GM23248 (cell line): Measurements from ENCODE around the gene FBXW7. TPM values are rescaled to one million over a fixed set of nuclear protein-coding genes. Genes with fewer than 3 reads are reported as not detected.

Experiments
- DNase-seq: peaks from one replicate; pipeline ENCODE4 v3.0.0-alpha.2; 2015
- H2AFZ ChIP-seq: fragments of 200-600 bp; sonication (generic); 2 replicates; pipeline ENCODE4 v1.6.1; 2016; ENCODE audit warnings: antibody characterized with exemption
- H3F3A ChIP-seq: fragments of 200-600 bp; sonication (generic); 2 replicates; pipeline ENCODE4 v1.6.1; 2016; ENCODE audit warnings: mild to moderate bottlenecking, antibody characterized with exemption, mixed run types; ENCODE audit not compliant: insufficient read depth
- H3K27ac ChIP-seq: fragments of 200-600 bp; sonication (generic); 2 replicates; pipeline ENCODE4 v1.5.1; 2016; ENCODE audit warnings: mild to moderate bottlenecking
- H3K27me3 ChIP-seq: fragments of 200-600 bp; sonication (generic); replicated peaks from 2 replicates; pipeline ENCODE4 v1.6.1; 2016; ENCODE audit warnings: mild to moderate bottlenecking; ENCODE audit not compliant: insufficient read depth
- H3K36me3 ChIP-seq: fragments of 200-600 bp; sonication (generic); 2 replicates; pipeline ENCODE4 v1.6.1; 2016; ENCODE audit warnings: low read depth, mild to moderate bottlenecking
- H3K4me1 ChIP-seq: fragments of 200-600 bp; sonication (generic); 2 replicates; pipeline ENCODE4 v1.6.1; 2016; ENCODE audit warnings: mild to moderate bottlenecking; ENCODE audit not compliant: insufficient read depth
- H3K4me2 ChIP-seq: fragments of 200-600 bp; sonication (generic); one replicate; pipeline ENCODE4 v1.6.1; 2016; ENCODE audit warnings: mild to moderate bottlenecking; ENCODE audit not compliant: unreplicated experiment
- H3K4me3 ChIP-seq: fragments of 200-600 bp; sonication (generic); 2 replicates; pipeline ENCODE4 v1.5.1; 2016; ENCODE audit warnings: mild to moderate bottlenecking
- H3K79me2 ChIP-seq: fragments of 200-600 bp; sonication (generic); 2 replicates; pipeline ENCODE4 v1.6.1; 2016; ENCODE audit warnings: mild to moderate bottlenecking; ENCODE audit not compliant: insufficient read depth
- H3K9ac ChIP-seq: fragments of 200-600 bp; sonication (generic); 2 replicates; pipeline ENCODE4 v1.6.1; 2016; ENCODE audit warnings: mild to moderate bottlenecking
- H3K9me2 ChIP-seq: fragments of 200-600 bp; sonication (generic); 2 replicates; pipeline ENCODE4 v1.6.1; 2016; ENCODE audit warnings: mixed run types, mild to moderate bottlenecking, moderate library complexity; ENCODE audit not compliant: insufficient read depth
- H3K9me3 ChIP-seq: fragments of 200-600 bp; sonication (generic); one replicate; pipeline ENCODE4 v1.6.1; 2017; ENCODE audit warnings: low read depth
- H4K20me1 ChIP-seq: fragments of 200-600 bp; sonication (generic); 2 replicates; pipeline ENCODE4 v1.6.0; 2016; ENCODE audit not compliant: insufficient read depth
- EZH2 ChIP-seq: fragments of 200-600 bp; sonication (generic); IDR thresholded peaks from 2 replicates; pipeline ENCODE4 v1.6.1; 2018; ENCODE audit warnings: antibody characterized with exemption, mild to moderate bottlenecking; ENCODE audit not compliant: insufficient read depth, poor library complexity, severe bottlenecking
- EZH2phosphoT487 ChIP-seq: fragments of 200-600 bp; sonication (generic); IDR thresholded peaks from 2 replicates; pipeline ENCODE4 v1.6.1; 2018; ENCODE audit warnings: antibody characterized with exemption, moderate library complexity, mild to moderate bottlenecking, low read depth; ENCODE audit not compliant: insufficient read depth
- WGBS, 2 experiments: methylation state at CpG; one replicate each; pipeline ENCODE4 v1.1.6; 2015 to 2017; ENCODE audit warnings: low lambda C conversion rate in 2 of 2, low coverage in 1 of 2; ENCODE audit errors: missing lambda C conversion rate in 2 of 2; 5-methylcytosine and 5-hydroxymethylcytosine counted together
- in situ Hi-C: fragments of 300-500 bp; cut with MboI; formaldehyde crosslinking; loops from 2 replicates; pipeline ENCODE4 v1.15.0; 2020
- polyA plus RNA-seq: library from polyadenylated mRNA; unstranded; fragments of >200 nt; fragmentation: Nextera tagmentation; extraction: Ambion mirVana; gene quantifications from 2 replicates; pipeline ENCODE4 v1.2.1, GENCODE V29; 2016
- total RNA-seq: library from RNA; depleted of rRNA; stranded (reverse); fragments of >200 nt; shearing (Covaris generic); gene quantifications from 2 replicates; pipeline ENCODE4 v1.2.3, GENCODE V29; 2014

Gene FBXW7
- total and polyA plus RNA-seq, 2 experiments from 2014 or later, result 8.8 to 29.0 TPM

- in situ Hi-C loops, result loop anchor here (25.0 kb wide), 1 partner anchor 1027 kb away; no protein-coding TSS in a partner anchor
- H3K4me1 ChIP-seq, result no peaks in the 10 kb centered on the region
- no peaks in the 10 kb centered on the region for H3K9me3 ChIP-seq
- no peak overlapping the region for H2AFZ ChIP-seq
- H3K79me2 ChIP-seq, result peaks cover 57% of the 10 kb centered on the region
- no peaks in the 10 kb centered on the region for H4K20me1 ChIP-seq
- no peaks in the 10 kb centered on the region for H3K9me2 ChIP-seq
- no peak overlapping the region for H3K9ac ChIP-seq
- H3F3A ChIP-seq, result peaks cover 6% of the 10 kb centered on the region; the same call in 1 of the 2 replicates
- H3K27ac ChIP-seq, result no peak overlapping the region
- H3K36me3 ChIP-seq, result no peaks in the 10 kb centered on the region
- no peaks in the 10 kb centered on the region for H3K27me3 ChIP-seq
- WGBS, 2 experiments, result 94 to 96% methylated on average over 2 of the region's 2 CpGs
- TF ChIP-seq EZH2phosphoT487 (no peak), EZH2 (no peak)
- no peak overlapping the region for H3K4me2 ChIP-seq
- DNase-seq, result no peak
- no peak overlapping the region for H3K4me3 ChIP-seq
These were observed 146.5 kb downstream of the FBXW7 start for GRCh38 chr4:152389359-152389758.

GRCh38 chr4:152385551-152385950 lies 150.3 kb downstream of the FBXW7 start:
- Histone ChIP-seq H3K79me2 (peaks cover 62% of the 10 kb centered on the region), H3K4me1 (peaks cover 6% of the 10 kb centered on the region; the same call in 1 of the 2 replicates), H3K4me3 (no peak overlapping the region), H4K20me1 (no peaks in the 10 kb centered on the region), H3K9me3 (no peaks in the 10 kb centered on the region), H3K4me2 (no peak overlapping the region), H3K9ac (no peak overlapping the region; the same call in 1 of the 2 replicates), H3K27me3 (no peaks in the 10 kb centered on the region), H3K9me2 (no peaks in the 10 kb centered on the region), H3K27ac (no peak overlapping the region), H3K36me3 (no peaks in the 10 kb centered on the region), H2AFZ (no peak overlapping the region), H3F3A (peaks cover 6% of the 10 kb centered on the region; the same call in 1 of the 2 replicates)
- DNase-seq, result peak; percentile 64
- 3 to 7% methylated on average over 1 of the region's 1 CpG for WGBS, 2 experiments
- in situ Hi-C loops, result loop anchor here (25.0 kb wide), 1 partner anchor 1023 kb away; no protein-coding TSS in a partner anchor
- TF ChIP-seq EZH2phosphoT487 (no peak), EZH2 (no peak)

- Histone ChIP-seq H3K9ac (peak overlapping the region; percentile 63), H4K20me1 (no peaks in the 10 kb centered on the region), H3K9me3 (no peaks in the 10 kb centered on the region), H3K9me2 (no peaks in the 10 kb centered on the region), H2AFZ (0 out of 2 replicates have a peak overlapping the region, but pooled peaks have one; percentile 16), H3K36me3 (no peaks in the 10 kb centered on the region), H3F3A (peaks cover 6% of the 10 kb centered on the region; the same call in 1 of the 2 replicates), H3K4me1 (peaks cover 6% of the 10 kb centered on the region; the same call in 1 of the 2 replicates), H3K4me2 (peak overlapping the region; percentile 100), H3K27me3 (no peaks in the 10 kb centered on the region), H3K27ac (no peak overlapping the region), H3K79me2 (peaks cover 57% of the 10 kb centered on the region), H3K4me3 (peak overlapping the region; percentile 68)
- no peak for TF ChIP-seq EZH2
- no peak for TF ChIP-seq EZH2phosphoT487
- in situ Hi-C loops, result loop anchor here (25.0 kb wide), 1 partner anchor 1020 kb away; no protein-coding TSS in a partner anchor
- WGBS, 2 experiments, result 32 to 35% methylated on average over 4 of the region's 4 CpGs
- peak; percentile 26 for DNase-seq
These were observed 153.7 kb downstream of the FBXW7 start for GRCh38 chr4:152382057-152382785.

GRCh38 chr4:152380919-152381318 lies 155.0 kb downstream of the FBXW7 start:
- no peaks in the 10 kb centered on the region for H3K27me3 ChIP-seq
- peaks cover 50% of the 10 kb centered on the region for H3K79me2 ChIP-seq
- no peaks in the 10 kb centered on the region for H3F3A ChIP-seq
- no peaks in the 10 kb centered on the region for H3K36me3 ChIP-seq
- H3K9me3 ChIP-seq, result no peaks in the 10 kb centered on the region
- no peak overlapping the region for H2AFZ ChIP-seq
- H3K4me3 ChIP-seq, result no peak overlapping the region
- no peak overlapping the region for H3K27ac ChIP-seq
- H3K9ac ChIP-seq, result no peak overlapping the region
- no peaks in the 10 kb centered on the region for H4K20me1 ChIP-seq
- no peak for DNase-seq
- no peak overlapping the region for H3K4me2 ChIP-seq
- WGBS, 2 experiments, result 99% methylated on average over 2 of the region's 2 CpGs
- peaks cover 6% of the 10 kb centered on the region; the same call in 1 of the 2 replicates for H3K4me1 ChIP-seq
- TF ChIP-seq EZH2phosphoT487 (no peak), EZH2 (no peak)
- in situ Hi-C loops, result loop anchor here (25.0 kb wide), 1 partner anchor 1019 kb away; no protein-coding TSS in a partner anchor
- no peaks in the 10 kb centered on the region for H3K9me2 ChIP-seq
